CD14-positive monocyte (primary cell): ENCODE results near the gene PRSS48. TPM values are rescaled to one million over a fixed set of nuclear protein-coding genes. Genes with fewer than 3 reads are reported as not detected.
"Not testable (repeated sequence)": the region's sequence is repeated elsewhere in the genome, so short reads cannot be mapped to it uniquely, and the experiment has no call there.

Source experiments
- DNase-seq, 3 donors: peaks; one replicate each; pipeline ENCODE4 v3.0.0-alpha.2; 2011 to 2022
- H2AFZ ChIP-seq: 2 replicates; pipeline ENCODE4 v1.6.0; 2012; ENCODE audit warnings: mild to moderate bottlenecking, low read depth, low read length, inconsistent platforms; ENCODE audit not compliant: insufficient read depth, poor library complexity, severe bottlenecking
- H3K27ac ChIP-seq, 2 donors: 1 replicate in 1 of 2; 2 replicates in 1 of 2; pipeline ENCODE4 v1.5.1; 2012 to 2013; ENCODE audit warnings: low read length in 2 of 2, control low read depth in 1 of 2, inconsistent platforms in 1 of 2, low read depth in 1 of 2, mild to moderate bottlenecking in 1 of 2
- H3K27me3 ChIP-seq, 2 donors: one replicate each; pipeline versions ENCODE4 v1.6.0 to v1.6.1; 2011 to 2013; ENCODE audit warnings: low read length in 2 of 2; ENCODE audit not compliant: control insufficient read depth in 2 of 2, insufficient read depth in 2 of 2
- H3K36me3 ChIP-seq, 2 donors: replicated peaks in 1 of 2; 1 replicate in 1 of 2; 2 replicates in 1 of 2; pipeline versions ENCODE4 v1.5.1 to v1.6.1; 2012 to 2013; ENCODE audit warnings: low read length in 2 of 2, control low read depth in 1 of 2, inconsistent platforms in 1 of 2, mild to moderate bottlenecking in 1 of 2; ENCODE audit not compliant: insufficient read depth in 2 of 2, control insufficient read depth in 1 of 2
- H3K4me1 ChIP-seq, 2 donors: 1 replicate in 1 of 2; 2 replicates in 1 of 2; pipeline versions ENCODE4 v1.5.1 to v1.6.1; 2012 to 2013; ENCODE audit warnings: low read length in 2 of 2, control low read depth in 1 of 2, inconsistent platforms in 1 of 2, mild to moderate bottlenecking in 1 of 2, moderate library complexity in 1 of 2; ENCODE audit not compliant: insufficient read depth in 2 of 2, control insufficient read depth in 1 of 2
- H3K4me2 ChIP-seq: replicated peaks from 2 replicates; pipeline ENCODE3; 2012; ENCODE audit warnings: low read length, moderate library complexity, mild to moderate bottlenecking; ENCODE audit not compliant: poor library complexity, severe bottlenecking; ENCODE audit errors: extremely low read depth
- H3K4me3 ChIP-seq, 3 experiments: fragments of 200-600 bp in 1 of 3; sonication (generic) in 1 of 3; replicated peaks in 1 of 3; 1 replicate in 2 of 3; 2 replicates in 1 of 3; pipeline ENCODE4 v1.5.1; 2011 to 2013; ENCODE audit warnings: low read length in 3 of 3, mild to moderate bottlenecking in 3 of 3, control low read depth in 2 of 3, low read depth in 2 of 3, inconsistent platforms in 1 of 3, moderate library complexity in 1 of 3
- H3K79me2 ChIP-seq: 2 replicates; pipeline ENCODE4 v1.6.0; 2012; ENCODE audit warnings: mild to moderate bottlenecking, control low read depth, inconsistent platforms, low read length, moderate library complexity; ENCODE audit not compliant: insufficient read depth
- H3K9ac ChIP-seq: 2 replicates; pipeline ENCODE4 v1.6.0; 2017; ENCODE audit warnings: low read length, mild to moderate bottlenecking; ENCODE audit not compliant: insufficient read depth, poor library complexity, severe bottlenecking
- H3K9me3 ChIP-seq, 2 donors: replicated peaks in 1 of 2; 1 replicate in 1 of 2; 2 replicates in 1 of 2; pipeline versions ENCODE4 v1.5.1 to v1.6.1; 2012 to 2013; ENCODE audit warnings: low read length in 2 of 2, control low read depth in 1 of 2; ENCODE audit not compliant: control insufficient read depth in 1 of 2, insufficient read depth in 1 of 2
- H4K20me1 ChIP-seq: 2 replicates; pipeline ENCODE4 v1.6.0; 2012; ENCODE audit warnings: mild to moderate bottlenecking, low read length, control low read depth, moderate library complexity; ENCODE audit not compliant: insufficient read depth
- H3K27ac Mint-ChIP-seq, 7 donors: one replicate each; pipeline ENCODE4 v1.8.0; 2020; ENCODE audit warnings: mild to moderate bottlenecking in 7 of 7, mixed read lengths in 7 of 7, moderate library complexity in 6 of 7, inconsistent platforms in 2 of 7
- H3K27me3 Mint-ChIP-seq, 3 donors: one replicate each; pipeline ENCODE4 v1.8.0; 2021 to 2022; ENCODE audit warnings: low read depth in 3 of 3, mild to moderate bottlenecking in 3 of 3, mixed read lengths in 3 of 3, moderate library complexity in 3 of 3, inconsistent platforms in 1 of 3
- H3K36me3 Mint-ChIP-seq, 2 donors: one replicate each; pipeline ENCODE4 v1.8.0; 2020; ENCODE audit warnings: mixed read lengths in 2 of 2, inconsistent platforms in 1 of 2, mild to moderate bottlenecking in 1 of 2
- H3K4me1 Mint-ChIP-seq: one replicate; pipeline ENCODE4 v1.8.0; 2020; ENCODE audit warnings: mild to moderate bottlenecking, mixed read lengths
- H3K4me3 Mint-ChIP-seq, 2 donors: one replicate each; pipeline ENCODE4 v1.8.0; 2020; ENCODE audit warnings: mild to moderate bottlenecking in 2 of 2, mixed read lengths in 2 of 2, moderate library complexity in 1 of 2
- H3K9me3 Mint-ChIP-seq, 7 donors: one replicate each; pipeline ENCODE4 v1.8.0; 2020 to 2022; ENCODE audit warnings: mixed read lengths in 7 of 7, mild to moderate bottlenecking in 6 of 7, moderate library complexity in 6 of 7, inconsistent platforms in 2 of 7
- WGBS: methylation state at CpG from one replicate; pipeline ENCODE4 v1.1.5; 2013; ENCODE audit warnings: missing lambda C conversion rate; ENCODE audit not compliant: insufficient coverage; 5-methylcytosine and 5-hydroxymethylcytosine counted together
- intact Hi-C, 2 donors: fragments of 100-400 bp; cut with micrococcal nuclease; formaldehyde crosslinking; loops; one replicate each; pipeline versions ENCODE4 v1.15.0 to v1.15.1; 2023
- polyA plus RNA-seq, 3 donors: library from polyadenylated mRNA; depleted of rRNA in 1 of 3; unstranded in 2 of 3; stranded (reverse) in 1 of 3; fragments of 300-500 nt in 2 of 3; fragments of >200 nt in 1 of 3; fragmentation: Illumina TruSeq in 2 of 3; gene quantifications; 1 replicate in 2 of 3; 2 replicates in 1 of 3; pipeline ENCODE4 v1.2.3, GENCODE V29; 2012 to 2021
- TF ChIP-seq, protein P1 (sequence below): fragments of 200-600 bp; IDR thresholded peaks from one replicate; pipeline ENCODE4 v1.8.0; 2022; ENCODE audit warnings: antibody characterized with exemption, mild to moderate bottlenecking

The PRSS48 gene
- polyA plus RNA-seq, 3 donors: not detected

GRCh38 chr4:151231915-151232595 is 44.9 kb upstream of the PRSS48 start:
- H3K36me3 Mint-ChIP-seq: no peaks in the 10 kb centered on the region

DNA sequence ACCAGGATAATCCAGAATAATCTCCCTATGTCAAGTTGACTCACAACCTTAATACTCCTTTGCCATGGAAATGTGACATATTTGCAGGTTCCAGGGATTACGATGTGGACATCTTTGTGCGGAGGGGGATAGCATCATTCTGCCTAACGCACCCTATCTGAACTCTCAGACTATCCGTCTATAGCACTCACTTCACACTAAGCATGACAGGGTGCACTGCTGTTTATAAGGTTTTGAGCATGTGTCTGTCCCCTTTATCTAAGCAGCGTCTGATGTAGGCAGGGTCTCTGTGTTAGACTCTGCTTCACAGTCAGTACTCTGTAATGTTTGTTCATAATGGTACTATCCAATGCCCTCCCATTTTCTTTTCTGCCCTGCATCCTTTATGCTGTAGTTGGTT is 43.4 kb upstream of the PRSS48 start:
- Histone ChIP-seq H3K4me3 (no peak overlapping the region), H3K9me3 (peaks cover 0 to 10% of the 10 kb centered on the region in 2 donors), H3K36me3 (no peaks in the 10 kb centered on the region), H3K9ac (no peak overlapping the region), H3K27ac (no peak overlapping the region), H2AFZ (no peak overlapping the region), H3K4me1 (no peaks in the 10 kb centered on the region), H3K27me3 (no peaks in the 10 kb centered on the region), H4K20me1 (no peaks in the 10 kb centered on the region), H3K4me2 (no peak overlapping the region), H3K79me2 (no peaks in the 10 kb centered on the region)
- H3K4me1 Mint-ChIP-seq: no peaks in the 10 kb centered on the region
- no peaks in the 10 kb centered on the region for H3K36me3 Mint-ChIP-seq
- H3K9me3 Mint-ChIP-seq: peaks cover 0 to 20% (median 4%) of the 10 kb centered on the region in 7 donors
- no peak overlapping the region for H3K27ac Mint-ChIP-seq
- DNase-seq: no peak
- TF ChIP-seq, protein P1, sequence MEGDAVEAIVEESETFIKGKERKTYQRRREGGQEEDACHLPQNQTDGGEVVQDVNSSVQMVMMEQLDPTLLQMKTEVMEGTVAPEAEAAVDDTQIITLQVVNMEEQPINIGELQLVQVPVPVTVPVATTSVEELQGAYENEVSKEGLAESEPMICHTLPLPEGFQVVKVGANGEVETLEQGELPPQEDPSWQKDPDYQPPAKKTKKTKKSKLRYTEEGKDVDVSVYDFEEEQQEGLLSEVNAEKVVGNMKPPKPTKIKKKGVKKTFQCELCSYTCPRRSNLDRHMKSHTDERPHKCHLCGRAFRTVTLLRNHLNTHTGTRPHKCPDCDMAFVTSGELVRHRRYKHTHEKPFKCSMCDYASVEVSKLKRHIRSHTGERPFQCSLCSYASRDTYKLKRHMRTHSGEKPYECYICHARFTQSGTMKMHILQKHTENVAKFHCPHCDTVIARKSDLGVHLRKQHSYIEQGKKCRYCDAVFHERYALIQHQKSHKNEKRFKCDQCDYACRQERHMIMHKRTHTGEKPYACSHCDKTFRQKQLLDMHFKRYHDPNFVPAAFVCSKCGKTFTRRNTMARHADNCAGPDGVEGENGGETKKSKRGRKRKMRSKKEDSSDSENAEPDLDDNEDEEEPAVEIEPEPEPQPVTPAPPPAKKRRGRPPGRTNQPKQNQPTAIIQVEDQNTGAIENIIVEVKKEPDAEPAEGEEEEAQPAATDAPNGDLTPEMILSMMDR: no peak
- no CpG with 5 or more reads among the region's 5 CpGs for WGBS
- intact Hi-C loops: no loop called here
- H3K27me3 Mint-ChIP-seq: no peaks in the 10 kb centered on the region
- H3K4me3 Mint-ChIP-seq: no peak overlapping the region

More at GRCh38 chr4:151231915-151232595, 44.9 kb upstream of the PRSS48 start:
- intact Hi-C loops: no loop called here
- H3K27ac ChIP-seq: no peak overlapping the region
- H3K4me3 ChIP-seq: no peak overlapping the region
- no peaks in the 10 kb centered on the region for H3K27me3 Mint-ChIP-seq
- no peak for DNase-seq
- H4K20me1 ChIP-seq: no peaks in the 10 kb centered on the region
- WGBS: 84% methylated on average over 5 of the region's 7 CpGs
- H2AFZ ChIP-seq: no peak overlapping the region
- no peaks in the 10 kb centered on the region for H3K79me2 ChIP-seq
- peaks cover 0 to 10% of the 10 kb centered on the region in 2 donors for H3K9me3 ChIP-seq
- no peaks in the 10 kb centered on the region for H3K27me3 ChIP-seq
- TF ChIP-seq, protein P1: no peak
- no peak overlapping the region for H3K27ac Mint-ChIP-seq
- no peaks in the 10 kb centered on the region for H3K4me1 Mint-ChIP-seq
- H3K4me1 ChIP-seq: no peaks in the 10 kb centered on the region
- no peak overlapping the region for H3K4me2 ChIP-seq
- no peaks in the 10 kb centered on the region for H3K36me3 ChIP-seq
- H3K4me3 Mint-ChIP-seq: no peak overlapping the region
- no peak overlapping the region for H3K9ac ChIP-seq
- peaks cover 0 to 20% (median 4%) of the 10 kb centered on the region in 7 donors for H3K9me3 Mint-ChIP-seq

DNA sequence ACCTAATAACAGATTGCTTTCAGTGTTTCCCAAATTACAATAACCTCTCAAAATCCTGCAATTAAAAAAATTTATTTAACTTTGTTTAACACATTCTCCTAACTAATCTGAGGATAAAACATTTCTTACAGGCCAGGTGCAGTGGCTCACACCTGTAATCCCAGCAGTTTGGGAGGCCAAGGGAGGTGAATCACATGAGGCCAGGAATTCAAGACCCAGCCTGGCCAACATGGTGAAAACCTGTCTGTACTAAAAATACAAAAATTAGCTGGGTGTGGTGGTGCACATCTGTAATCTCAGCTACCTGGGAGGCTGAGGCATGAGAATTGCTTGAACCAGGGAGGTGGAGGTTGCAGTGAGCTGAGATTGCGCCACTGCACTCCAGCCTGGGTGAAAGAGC is 41.6 kb upstream of the PRSS48 start:
- peaks cover 0 to 10% of the 10 kb centered on the region in 2 donors for H3K9me3 ChIP-seq
- H2AFZ ChIP-seq, H3K4me3 Mint-ChIP-seq, H3K4me1 Mint-ChIP-seq, intact Hi-C loops, H3K36me3 Mint-ChIP-seq, H3K27me3 ChIP-seq, H3K27ac Mint-ChIP-seq, H3K79me2 ChIP-seq, H3K9ac ChIP-seq, H4K20me1 ChIP-seq, H3K27ac ChIP-seq, H3K27me3 Mint-ChIP-seq, H3K4me1 ChIP-seq, DNase-seq, H3K36me3 ChIP-seq, H3K4me3 ChIP-seq, H3K4me2 ChIP-seq: not testable (repeated sequence)
- peaks cover 0 to 20% (median 4%) of the 10 kb centered on the region in 7 donors for H3K9me3 Mint-ChIP-seq
- no CpG with 5 or more reads among the region's 1 CpG for WGBS
